ENCODE data around the gene RNF212. TPM values are rescaled to one million over a fixed set of nuclear protein-coding genes. Genes with fewer than 3 reads are reported as not detected.

Gene RNF212
- 1 to 10 TPM in 1 of 2 experiments, under 1 TPM in 1; 0.65 to 1.0 TPM for total RNA-seq

GRCh38 chr4:1113311-1114009 is at the start of gene RNF212:
RNF212 (minus strand) TSS chr4:1113564; CDS start chr4:1113464, 100 bp downstream.

Other genes with a start within 250 kb of the RNF212 start
- 100 to 1,000 TPM; 131 to 141 TPM for gene GAK, start 181.2 kb downstream of the RNF212 start, total RNA-seq
- gene TMEM175, start 181.1 kb downstream of the RNF212 start, total RNA-seq: 10 to 100 TPM; 33.5 to 36.1 TPM
- 10 to 100 TPM; 16.8 to 18.5 TPM for gene DGKQ, start 140.0 kb downstream of the RNF212 start, total RNA-seq
- gene IDUA, start 126.5 kb downstream of the RNF212 start, total RNA-seq: 10 to 100 TPM; 38.7 to 42.6 TPM
- under 1 TPM in 1 of 2 experiments, not detected in 1; 0.18 TPM for gene SLC26A1, start 120.2 kb downstream of the RNF212 start, total RNA-seq
- 1 to 10 TPM; 8.3 TPM for gene FGFRL1, start 101.9 kb downstream of the RNF212 start, total RNA-seq
- 10 to 100 TPM; 26.4 to 27.8 TPM for gene SPON2, start 59.0 kb upstream of the RNF212 start, total RNA-seq
- 100 to 1,000 TPM; 210 to 214 TPM for gene CTBP1, start 135.6 kb upstream of the RNF212 start, total RNA-seq
- 10 to 100 TPM; 62.5 to 66.4 TPM for gene MAEA, start 176.3 kb upstream of the RNF212 start, total RNA-seq
- 10 to 100 TPM; 22.4 to 23.8 TPM for gene UVSSA, start 233.6 kb upstream of the RNF212 start, total RNA-seq